Kidney (tissue), 14 donors: ENCODE measurements around the gene SH3PXD2A. TPM values are rescaled to one million over a fixed set of nuclear protein-coding genes. Genes with fewer than 3 reads are reported as not detected.
A peak's percentile ranks its signal among the peaks of the same experiment; 100 is the strongest.

ENCODE experiments used
- DNase-seq, 5 donors: peaks; one replicate each; pipeline ENCODE4 v3.0.0-alpha.2; 2013 to 2020
- FAIRE-seq: peaks from 2 replicates; lab custom pipeline; 2012; peaks lifted over from hg19 to GRCh38; lab: Jason Lieb, UNC
- H3K27ac ChIP-seq, 2 donors: one replicate each; pipeline ENCODE4 v1.7.0; 2013; ENCODE audit warnings: low read depth in 2 of 2, low read length in 2 of 2, inconsistent platforms in 1 of 2
- H3K27me3 ChIP-seq: one replicate; pipeline ENCODE4 v1.7.1; 2013; ENCODE audit warnings: low read length, inconsistent platforms; ENCODE audit not compliant: control insufficient read depth, insufficient read depth
- H3K36me3 ChIP-seq, 3 donors: one replicate each; pipeline versions ENCODE4 v1.7.0 to v1.7.1; 2013; ENCODE audit warnings: low read length in 3 of 3, control low read depth in 1 of 3, inconsistent platforms in 1 of 3; ENCODE audit not compliant: insufficient read depth in 3 of 3, control insufficient read depth in 2 of 3
- H3K4me1 ChIP-seq, 3 donors: one replicate each; pipeline versions ENCODE4 v1.7.0 to v1.7.1; 2013; ENCODE audit warnings: low read length in 3 of 3, inconsistent platforms in 1 of 3, low read depth in 1 of 3; ENCODE audit not compliant: control insufficient read depth in 2 of 3, insufficient read depth in 2 of 3
- H3K4me3 ChIP-seq, 3 donors: one replicate each; pipeline versions ENCODE4 v1.7.0 to v1.8.1; 2013; ENCODE audit warnings: low read length in 3 of 3, control low read depth in 1 of 3, inconsistent platforms in 1 of 3
- H3K9ac ChIP-seq, 3 donors: one replicate each; pipeline versions ENCODE4 v1.7.0 to v1.7.1; 2013; ENCODE audit warnings: low read length in 3 of 3, control low read depth in 1 of 3, inconsistent platforms in 1 of 3
- H3K9me3 ChIP-seq, 3 donors: one replicate each; pipeline versions ENCODE4 v1.7.0 to v1.7.1; 2013; ENCODE audit warnings: low read length in 3 of 3, control low read depth in 1 of 3, inconsistent platforms in 1 of 3; ENCODE audit not compliant: control insufficient read depth in 2 of 3, insufficient read depth in 1 of 3
- intact Hi-C: fragments of 100-400 bp; cut with DNase I; formaldehyde crosslinking; loops from one replicate; pipeline ENCODE4 v1.11.1; 2022
- polyA plus RNA-seq: library from polyadenylated mRNA; stranded (reverse); fragments of 350-450 nt; fragmentation: Illumina TruSeq; extraction: RNeasy Lipid Tissue Mini Kit (QIAGEN cat#74804); gene quantifications from one replicate; pipeline ENCODE4 v1.2.3, GENCODE V29; 2014; ENCODE audit warnings: low read depth, low replicate concordance; ENCODE audit not compliant: insufficient read depth
- total RNA-seq: library from RNA; stranded (reverse); fragmentation: NEBNext Ultra II Directional; extraction: Animal tissue kit (Norgen Biotek cat#: 25700); gene quantifications from one replicate; pipeline ENCODE4 v1.2.1, GENCODE V29; 2021
- TF ChIP-seq, protein P1 (sequence below): IDR thresholded peaks from 3 replicates; pipeline ENCODE4 v1.5.1; 2012; ENCODE audit warnings: mild to moderate bottlenecking, moderate library complexity, borderline replicate concordance; ENCODE audit not compliant: insufficient read depth; ENCODE audit errors: extremely low read depth
- donor health status: control.
- donor health status: control.
- donor health status: control.
- donor health status: control.
- donor health status: control.
- donor health status: DM: yes; HTN: yes; CAD: no.
- donor health status: Normal renal cell carcinoma (clear cell type).

The SH3PXD2A gene
- total and polyA plus RNA-seq, 2 donors from 2014 or later = 2.4 to 20.1 TPM

- H3K4me1 ChIP-seq = no peaks in the 10 kb centered on the region
- no peaks in the 10 kb centered on the region for H3K9me3 ChIP-seq
- FAIRE-seq (no peak), DNase-seq (no peak)
- H3K4me3 ChIP-seq = no peak overlapping the region
- H3K27me3 ChIP-seq = no peaks in the 10 kb centered on the region
- no peak overlapping the region for H3K9ac ChIP-seq
- intact Hi-C loops = no loop called here
- no peak overlapping the region for H3K27ac ChIP-seq
- TF ChIP-seq, protein P1, sequence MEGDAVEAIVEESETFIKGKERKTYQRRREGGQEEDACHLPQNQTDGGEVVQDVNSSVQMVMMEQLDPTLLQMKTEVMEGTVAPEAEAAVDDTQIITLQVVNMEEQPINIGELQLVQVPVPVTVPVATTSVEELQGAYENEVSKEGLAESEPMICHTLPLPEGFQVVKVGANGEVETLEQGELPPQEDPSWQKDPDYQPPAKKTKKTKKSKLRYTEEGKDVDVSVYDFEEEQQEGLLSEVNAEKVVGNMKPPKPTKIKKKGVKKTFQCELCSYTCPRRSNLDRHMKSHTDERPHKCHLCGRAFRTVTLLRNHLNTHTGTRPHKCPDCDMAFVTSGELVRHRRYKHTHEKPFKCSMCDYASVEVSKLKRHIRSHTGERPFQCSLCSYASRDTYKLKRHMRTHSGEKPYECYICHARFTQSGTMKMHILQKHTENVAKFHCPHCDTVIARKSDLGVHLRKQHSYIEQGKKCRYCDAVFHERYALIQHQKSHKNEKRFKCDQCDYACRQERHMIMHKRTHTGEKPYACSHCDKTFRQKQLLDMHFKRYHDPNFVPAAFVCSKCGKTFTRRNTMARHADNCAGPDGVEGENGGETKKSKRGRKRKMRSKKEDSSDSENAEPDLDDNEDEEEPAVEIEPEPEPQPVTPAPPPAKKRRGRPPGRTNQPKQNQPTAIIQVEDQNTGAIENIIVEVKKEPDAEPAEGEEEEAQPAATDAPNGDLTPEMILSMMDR = no peak
- H3K36me3 ChIP-seq = no peaks in the 10 kb centered on the region
Observed at GRCh38 chr10:103746598-103746997, 108.8 kb downstream of the SH3PXD2A start.

DNA sequence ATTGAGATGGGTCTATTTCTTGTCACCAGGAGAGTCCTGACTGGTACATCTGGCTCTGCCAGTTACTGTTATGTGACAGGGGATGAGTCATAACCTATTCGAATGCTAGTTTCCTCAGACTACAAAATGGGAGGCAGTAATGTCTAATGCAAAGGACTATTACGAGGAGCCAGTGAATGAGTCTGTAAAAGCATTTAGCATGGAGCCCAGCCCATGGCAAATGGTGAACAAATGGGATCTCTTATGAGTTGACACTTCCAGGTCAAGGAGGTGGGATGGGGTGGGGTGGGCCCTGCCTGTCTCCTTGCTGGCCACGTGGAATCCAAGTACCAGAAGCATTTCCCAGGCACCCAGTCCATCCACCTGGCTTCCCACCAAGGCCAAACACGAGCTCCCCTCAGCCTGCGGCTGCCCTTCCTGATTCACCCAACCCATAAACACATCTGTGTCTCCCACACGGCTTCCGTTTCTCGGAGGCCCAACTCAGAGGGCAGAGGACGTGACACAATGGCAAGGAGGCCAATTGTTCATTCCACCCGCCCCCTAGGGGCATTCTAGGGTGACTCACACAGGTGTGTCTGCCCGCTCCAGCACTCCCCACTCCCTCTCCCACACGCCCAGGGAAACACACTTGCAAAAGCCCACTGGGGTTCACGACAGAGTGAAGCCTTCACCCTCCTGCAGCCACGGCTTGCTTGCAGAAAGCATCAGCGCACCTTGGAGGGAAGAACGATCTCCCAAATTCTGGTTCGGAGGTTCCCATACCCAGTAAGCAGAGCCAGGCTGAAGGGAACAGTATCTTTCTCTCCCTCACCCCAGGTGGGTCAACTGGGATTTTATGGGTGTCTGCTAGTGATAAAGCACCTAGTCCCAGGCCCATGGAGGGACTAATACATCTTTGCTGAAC is 109.8 kb downstream of the SH3PXD2A start:
- FAIRE-seq (no peak), DNase-seq (no peak)
- H3K4me1 ChIP-seq = no peaks in the 10 kb centered on the region
- no peaks in the 10 kb centered on the region for H3K27me3 ChIP-seq
- intact Hi-C loops = no loop called here
- H3K9me3 ChIP-seq = no peaks in the 10 kb centered on the region
- no peak overlapping the region for H3K9ac ChIP-seq
- TF ChIP-seq, protein P1 = no peak
- no peak overlapping the region for H3K27ac ChIP-seq
- no peak overlapping the region for H3K4me3 ChIP-seq
- no peaks in the 10 kb centered on the region for H3K36me3 ChIP-seq

GRCh38 chr10:103742824-103743223 is 112.6 kb downstream of the SH3PXD2A start:
- peak in 3 of 5 donors; percentile 50 to 69 (median 56) for DNase-seq
- Histone ChIP-seq H3K9ac (no peak overlapping the region), H3K4me3 (no peak overlapping the region), H3K27me3 (no peaks in the 10 kb centered on the region), H3K36me3 (no peaks in the 10 kb centered on the region), H3K27ac (no peak overlapping the region), H3K9me3 (no peaks in the 10 kb centered on the region), H3K4me1 (no peaks in the 10 kb centered on the region)
- intact Hi-C loops = no loop called here
- no peak for FAIRE-seq
- TF ChIP-seq, protein P1 = no peak
